ENCODE data around the gene HNRNPM. TPM values are rescaled to one million over a fixed set of nuclear protein-coding genes. Genes with fewer than 3 reads are reported as not detected.

The HNRNPM gene
- total and polyA plus RNA-seq, 3 donors from 2014 or later: 164 to 198 (median 177) TPM

- no peaks in the 10 kb centered on the region for H3K27me3 ChIP-seq
- no peak for DNase-seq
- no peaks in the 10 kb centered on the region for H3K4me1 ChIP-seq
- TF ChIP-seq CTCF (IDR thresholded peaks at IDR 0.05): no peak
- no peak for TF ChIP-seq POLR2A (IDR thresholded peaks at IDR 0.05)
- intact Hi-C loops (cut with DNase I; ENCODE audit: low total_unique reads): no loop called here
- no peaks in the 10 kb centered on the region for H3K9me3 ChIP-seq
- H3K27ac ChIP-seq: no peak overlapping the region
- no peaks in the 10 kb centered on the region for H3K36me3 ChIP-seq (ENCODE audit: low read depth, missing control alignments)
- no peak overlapping the region for H3K4me3 ChIP-seq
- WGBS, 2 donors: 83 to 94% methylated on average over 5 to 18 of the region's 24 CpGs
These were observed 45.6 kb downstream of the HNRNPM start for GRCh38 chr19:8490395-8490760.

DNA sequence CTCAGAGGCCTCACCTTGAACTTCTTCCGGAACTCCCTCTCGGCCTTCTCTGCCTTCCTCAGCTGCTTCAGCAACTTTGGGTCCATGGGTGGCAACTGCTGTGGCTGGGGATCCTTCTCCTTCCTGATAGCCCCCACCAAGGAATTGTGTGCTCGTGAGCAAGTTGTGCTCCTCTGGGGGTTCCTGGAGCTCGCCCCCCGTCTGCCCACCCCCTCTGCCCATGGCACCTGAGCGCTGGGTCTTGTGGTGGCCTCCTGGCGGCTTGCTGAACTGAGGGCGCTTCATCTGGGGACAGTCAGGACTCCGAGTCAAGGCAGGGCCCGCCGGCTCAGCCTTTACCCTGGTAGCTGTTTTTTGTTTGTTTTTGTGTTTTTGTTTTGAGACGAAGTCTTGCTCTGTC is 46.1 kb downstream of the HNRNPM start:
- no peak for DNase-seq
- Histone ChIP-seq H3K27me3 (no peaks in the 10 kb centered on the region), H3K4me1 (no peaks in the 10 kb centered on the region), H3K4me3 (no peak overlapping the region), H3K9me3 (no peaks in the 10 kb centered on the region), H3K27ac (no peak overlapping the region), H3K36me3 (ENCODE audit: low read depth, missing control alignments) (no peaks in the 10 kb centered on the region)
- WGBS, 2 donors: 85 to 89% methylated on average over 12 of the region's 12 CpGs
- intact Hi-C loops (cut with DNase I; ENCODE audit: low total_unique reads): no loop called here
- TF ChIP-seq POLR2A (IDR thresholded peaks at IDR 0.05) (no peak), CTCF (IDR thresholded peaks at IDR 0.05) (no peak)

DNA sequence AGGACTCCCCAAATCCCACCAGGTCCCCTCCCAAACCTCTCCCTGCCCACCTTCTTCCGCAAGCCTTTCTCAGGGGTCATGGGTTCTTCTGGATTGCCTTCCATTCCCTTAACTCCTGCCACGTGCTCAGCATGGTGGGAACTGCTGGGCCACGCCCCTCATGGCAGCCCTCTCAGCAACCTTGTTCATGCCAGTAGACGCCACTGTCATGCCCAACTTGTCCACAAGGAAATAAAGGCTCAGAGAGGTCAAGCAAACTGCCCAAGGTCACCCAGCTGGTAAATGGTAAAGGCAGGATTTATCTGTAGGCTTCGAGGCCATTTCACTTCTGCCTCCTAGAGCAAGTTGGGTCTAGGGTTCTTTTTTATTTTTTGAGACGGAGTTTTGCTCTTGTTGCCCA is 46.8 kb downstream of the HNRNPM start:
- Histone ChIP-seq H3K4me1 (no peaks in the 10 kb centered on the region), H3K27me3 (no peaks in the 10 kb centered on the region), H3K36me3 (ENCODE audit: low read depth, missing control alignments) (no peaks in the 10 kb centered on the region), H3K9me3 (no peaks in the 10 kb centered on the region), H3K27ac (no peak overlapping the region), H3K4me3 (no peak overlapping the region)
- TF ChIP-seq CTCF (IDR thresholded peaks at IDR 0.05) (no peak), POLR2A (IDR thresholded peaks at IDR 0.05) (no peak)
- no peak for DNase-seq
- intact Hi-C loops (cut with DNase I; ENCODE audit: low total_unique reads): no loop called here
- 85 to 89% methylated on average over 5 to 6 of the region's 6 CpGs for WGBS, 2 donors

DNA sequence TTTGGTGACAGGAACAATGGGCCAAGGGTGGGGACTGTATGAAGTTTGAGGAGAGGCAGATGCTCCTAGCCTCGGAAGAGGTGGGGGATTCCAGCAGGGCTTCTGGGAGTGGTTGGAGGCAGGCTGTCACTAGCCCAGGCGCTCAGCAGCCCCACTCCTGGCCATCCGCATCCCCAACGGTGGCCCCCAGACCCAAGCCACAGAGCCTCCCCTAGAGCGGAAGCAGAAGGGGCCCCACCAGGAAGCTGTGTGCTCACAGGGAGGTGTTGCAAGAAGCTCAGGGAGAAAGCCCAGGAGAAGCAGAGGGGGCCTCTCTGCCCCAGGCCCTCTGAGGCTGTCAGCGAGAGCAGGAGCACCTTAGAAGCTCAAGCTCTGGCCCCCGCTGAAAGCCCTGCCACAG is 49.4 kb downstream of the HNRNPM start:
- Histone ChIP-seq H3K4me1 (no peaks in the 10 kb centered on the region), H3K27me3 (no peaks in the 10 kb centered on the region), H3K36me3 (ENCODE audit: low read depth, missing control alignments) (no peaks in the 10 kb centered on the region), H3K4me3 (no peak overlapping the region), H3K27ac (no peak overlapping the region), H3K9me3 (no peaks in the 10 kb centered on the region)
- no peak for TF ChIP-seq POLR2A (IDR thresholded peaks at IDR 0.05)
- no peak for TF ChIP-seq CTCF (IDR thresholded peaks at IDR 0.05)
- intact Hi-C loops (cut with DNase I; ENCODE audit: low total_unique reads): no loop called here
- WGBS, 2 donors: 72 to 74% methylated on average over 7 of the region's 7 CpGs
- no peak for DNase-seq

- H3K4me1 ChIP-seq: no peaks in the 10 kb centered on the region
- intact Hi-C loops (cut with DNase I; ENCODE audit: low total_unique reads): no loop called here
- peak overlapping the region; percentile 6 to 26 for H3K4me3 ChIP-seq
- H3K36me3 ChIP-seq (ENCODE audit: low read depth, missing control alignments): no peaks in the 10 kb centered on the region
- H3K9me3 ChIP-seq: no peaks in the 10 kb centered on the region
- H3K27me3 ChIP-seq: no peaks in the 10 kb centered on the region
- WGBS, 2 donors: 66 to 75% methylated on average over 10 to 21 of the region's 22 CpGs
- TF ChIP-seq CTCF (IDR thresholded peaks at IDR 0.05) (no peak), POLR2A (IDR thresholded peaks at IDR 0.05) (no peak)
- no peak for DNase-seq
- H3K27ac ChIP-seq: no peak overlapping the region
These were observed 53.5 kb downstream of the HNRNPM start for GRCh38 chr19:8498295-8498694.

Data from testis (tissue), 3 donors.